ENCODE measurements around the gene CDH13.

GRCh38 chr16:82852388-82853008 lies 225.7 kb downstream of the CDH13 start:
- no peak for TF ChIP-seq EP300 (IDR thresholded peaks at IDR 0.05)
- no peak for TF ChIP-seq CTCF (IDR thresholded peaks at IDR 0.05)
